ENCODE measurements around the gene GRAP2. TPM values are rescaled to one million over a fixed set of nuclear protein-coding genes. Genes with fewer than 3 reads are reported as not detected.

The GRAP2 gene
- total RNA-seq, 1 experiment from 2014 or later, result 0.42 TPM

DNA sequence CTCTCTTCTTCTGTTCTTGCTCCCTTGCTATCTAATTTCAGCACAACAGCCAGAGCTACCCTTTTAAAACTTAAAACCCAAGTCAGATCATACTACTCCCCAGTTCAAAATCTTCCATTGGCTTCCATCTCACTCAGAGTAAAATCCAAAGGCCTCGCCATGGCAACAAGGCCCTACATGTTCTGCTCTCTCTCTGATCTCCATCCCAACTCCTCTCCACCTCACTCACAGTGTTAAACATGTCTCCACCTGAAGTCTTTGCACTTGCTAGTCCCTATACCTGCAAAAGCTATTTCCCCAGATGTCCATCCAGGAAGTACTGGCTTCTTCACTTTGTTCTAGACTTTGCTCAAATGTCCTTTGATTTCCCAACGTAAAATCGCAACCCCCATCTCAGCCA lies 3.0 kb upstream of the GRAP2 start:
- CTCF ChIA-PET, result no interaction called here
- peaks cover 67% of the 10 kb centered on the region for H3K27me3 ChIP-seq (ENCODE audit: insufficient read depth, low read length)

More for the DNA sequence above, 3.0 kb upstream of the GRAP2 start:
- H3K9me3 ChIP-seq (ENCODE audit: control insufficient read depth in 1 of 2, insufficient read depth in 1 of 2, low read depth in 1 of 2, low read length in 2 of 2), result no peaks in the 10 kb centered on the region
- no peaks in the 10 kb centered on the region for H3K4me1 ChIP-seq (ENCODE audit: control insufficient read depth in 1 of 2, insufficient read depth in 2 of 2, low read length in 2 of 2)
- intact Hi-C loops (cut with micrococcal nuclease), result no loop called here
- H3K4me3 ChIP-seq (replicated peaks in 1 of 2; ENCODE audit: low read depth in 1 of 2, low read length in 2 of 2), result no peak overlapping the region
- no peak overlapping the region for H3K4me2 ChIP-seq (ENCODE audit: low read length)
- no peaks in the 10 kb centered on the region for H3K9me2 ChIP-seq (ENCODE audit: insufficient read depth)
- H2AFZ ChIP-seq (ENCODE audit: low read depth, low read length, poor library complexity, severe bottlenecking), result no peak overlapping the region
- DNase-seq (ENCODE audit: low read depth, low spot score) (no peak), ATAC-seq (no peak)
- TF ChIP-seq FOSL1 (IDR thresholded peaks at IDR 0.05; ENCODE audit: low read depth) (no peak), SRF (IDR thresholded peaks at IDR 0.05; ENCODE audit: low read depth) (no peak), EZH2 (IDR thresholded peaks at IDR 0.05) (no peak), ZBTB33 (IDR thresholded peaks at IDR 0.05; ENCODE audit: extremely low read depth, insufficient replicate concordance, low read length) (no peak), CEBPB (IDR thresholded peaks at IDR 0.05; ENCODE audit: low read depth) (no peak)
- TF ChIP-seq, protein P1, sequence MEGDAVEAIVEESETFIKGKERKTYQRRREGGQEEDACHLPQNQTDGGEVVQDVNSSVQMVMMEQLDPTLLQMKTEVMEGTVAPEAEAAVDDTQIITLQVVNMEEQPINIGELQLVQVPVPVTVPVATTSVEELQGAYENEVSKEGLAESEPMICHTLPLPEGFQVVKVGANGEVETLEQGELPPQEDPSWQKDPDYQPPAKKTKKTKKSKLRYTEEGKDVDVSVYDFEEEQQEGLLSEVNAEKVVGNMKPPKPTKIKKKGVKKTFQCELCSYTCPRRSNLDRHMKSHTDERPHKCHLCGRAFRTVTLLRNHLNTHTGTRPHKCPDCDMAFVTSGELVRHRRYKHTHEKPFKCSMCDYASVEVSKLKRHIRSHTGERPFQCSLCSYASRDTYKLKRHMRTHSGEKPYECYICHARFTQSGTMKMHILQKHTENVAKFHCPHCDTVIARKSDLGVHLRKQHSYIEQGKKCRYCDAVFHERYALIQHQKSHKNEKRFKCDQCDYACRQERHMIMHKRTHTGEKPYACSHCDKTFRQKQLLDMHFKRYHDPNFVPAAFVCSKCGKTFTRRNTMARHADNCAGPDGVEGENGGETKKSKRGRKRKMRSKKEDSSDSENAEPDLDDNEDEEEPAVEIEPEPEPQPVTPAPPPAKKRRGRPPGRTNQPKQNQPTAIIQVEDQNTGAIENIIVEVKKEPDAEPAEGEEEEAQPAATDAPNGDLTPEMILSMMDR (IDR thresholded peaks at IDR 0.05 in 2 of 3, conservative IDR thresholded peaks at IDR 0.05 in 1 of 3; ENCODE audit: borderline replicate concordance in 1 of 3, insufficient read depth in 1 of 3, low read depth in 2 of 3, low read length in 2 of 3), result no peak
- RAD21 ChIA-PET (ENCODE audit: low non-redundant PET in 1 of 2, low total read pairs in 2 of 2, uncharacterized antibody in 2 of 2, unreplicated experiment in 2 of 2), result no interaction called here
- no peak overlapping the region for H3K27ac ChIP-seq (ENCODE audit: low read depth, low read length)
- H3K9ac ChIP-seq (ENCODE audit: low read length), result no peak overlapping the region
- no peaks in the 10 kb centered on the region for H3K79me2 ChIP-seq (ENCODE audit: insufficient read depth, low read length)
- no peaks in the 10 kb centered on the region for H3K36me3 ChIP-seq (ENCODE audit: control insufficient read depth in 1 of 2, insufficient read depth in 2 of 2, low read length in 2 of 2)
- H4K20me1 ChIP-seq (ENCODE audit: insufficient read depth), result no peaks in the 10 kb centered on the region
- BruUV-seq (replicated peaks), result no TSS peak
- POLR2A ChIA-PET, result no interaction called here
